Prostate gland (tissue), 2 donors: ENCODE results near the gene FASN.

Experiments
- CTCF ChIP-seq, 4 experiments: fragments of 200-600 bp in 2 of 4; fragments of 450-650 bp in 2 of 4; sonication (generic) in 2 of 4; IDR thresholded peaks; 1 replicate in 3 of 4; 2 replicates in 1 of 4; pipeline ENCODE4 v1.5.1; 2016 to 2019; ENCODE audit warnings: antibody characterized with exemption in 4 of 4, mild to moderate bottlenecking in 2 of 4, moderate library complexity in 2 of 4
- POLR2A ChIP-seq: fragments of 450-650 bp; IDR thresholded peaks from one replicate; pipeline ENCODE4 v1.6.1; 2016; ENCODE audit warnings: antibody characterized with exemption, mild to moderate bottlenecking
- POLR2AphosphoS5 ChIP-seq: sonication (generic); formaldehyde crosslinking; IDR thresholded peaks from one replicate; pipeline ENCODE4 v1.6.1; 2017; ENCODE audit warnings: antibody characterized with exemption

GRCh38 chr17:82092628-82092994 lies 5.4 kb downstream of the FASN start:
- TF ChIP-seq CTCF (IDR thresholded peaks at IDR 0.05) = no peak
- TF ChIP-seq POLR2AphosphoS5 = no peak
- no peak for TF ChIP-seq POLR2A
